Peyer's patch (tissue), 4 donors: ENCODE results near the gene ABL2. TPM values are rescaled to one million over a fixed set of nuclear protein-coding genes. Genes with fewer than 3 reads are reported as not detected.

Experiments
- DNase-seq, 3 donors: peaks; one replicate each; pipeline ENCODE4 v3.0.0-alpha.2; 2017 to 2019
- H3K27ac ChIP-seq, 4 donors: fragments of 200-600 bp; sonication (generic); one replicate each; pipeline ENCODE4 v1.5.1; 2016 to 2019
- H3K27me3 ChIP-seq, 2 donors: fragments of 200-600 bp; sonication (generic); one replicate each; pipeline ENCODE4 v1.5.1; 2019
- H3K36me3 ChIP-seq, 3 donors: fragments of 200-600 bp; sonication (generic); one replicate each; pipeline ENCODE4 v1.5.1; 2016 to 2019
- H3K4me1 ChIP-seq, 4 donors: fragments of 200-600 bp; sonication (generic); one replicate each; pipeline ENCODE4 v1.5.1; 2016 to 2019
- H3K4me3 ChIP-seq, 4 donors: fragments of 200-600 bp; sonication (generic); 1 replicate in 3 of 4; 2 replicates in 1 of 4; pipeline ENCODE4 v1.5.1; 2016 to 2019; ENCODE audit warnings: mild to moderate bottlenecking in 1 of 4
- H3K9me3 ChIP-seq, 4 donors: fragments of 200-600 bp; sonication (generic); one replicate each; pipeline ENCODE4 v1.5.1; 2016 to 2019; ENCODE audit warnings: mild to moderate bottlenecking in 1 of 4
- CTCF ChIP-seq, 6 experiments: fragments of 450-650 bp in 4 of 6; fragments of 200-600 bp in 2 of 6; sonication (generic) in 1 of 6; IDR thresholded peaks; one replicate each; pipeline ENCODE4 v1.5.1; 2017 to 2019; ENCODE audit warnings: antibody characterized with exemption in 6 of 6, mild to moderate bottlenecking in 3 of 6, moderate library complexity in 1 of 6
- POLR2A ChIP-seq, 2 donors: fragments of 450-650 bp; IDR thresholded peaks; one replicate each; pipeline ENCODE4 v1.5.1; 2017; ENCODE audit warnings: antibody characterized with exemption in 2 of 2, mild to moderate bottlenecking in 2 of 2, moderate library complexity in 2 of 2
- total RNA-seq, 4 donors: library from RNA; depleted of rRNA; stranded (reverse); fragments of >200 nt; gene quantifications; one replicate each; pipeline ENCODE4 v1.1.0, GENCODE V29; 2016

The ABL2 gene
- total RNA-seq, 4 donors from 2014 or later: 9.6 to 25.6 (median 12.1) TPM

- no peaks in the 10 kb centered on the region for H3K27me3 ChIP-seq
- DNase-seq: no peak
- H3K4me3 ChIP-seq: no peak overlapping the region
- H3K27ac ChIP-seq: no peak overlapping the region
- TF ChIP-seq POLR2A (IDR thresholded peaks at IDR 0.05): no peak
- TF ChIP-seq CTCF (IDR thresholded peaks at IDR 0.05): no peak
- no peaks in the 10 kb centered on the region for H3K9me3 ChIP-seq
- peaks cover 0 to 18% (median 5%) of the 10 kb centered on the region in 4 donors for H3K4me1 ChIP-seq
- peaks cover 0 to 79% (median 0%) of the 10 kb centered on the region in 3 donors for H3K36me3 ChIP-seq
These were observed 139.0 kb downstream of the ABL2 start for GRCh38 chr1:179090522-179090921.

GRCh38 chr1:179089827-179090482 is 139.5 kb downstream of the ABL2 start:
- Histone ChIP-seq H3K27ac (peak overlapping the region in 1 of 4 donors; percentile 57), H3K27me3 (no peaks in the 10 kb centered on the region), H3K36me3 (peaks cover 0 to 75% (median 0%) of the 10 kb centered on the region in 3 donors), H3K4me3 (no peak overlapping the region), H3K4me1 (peaks cover 0 to 18% (median 5%) of the 10 kb centered on the region in 4 donors), H3K9me3 (no peaks in the 10 kb centered on the region)
- no peak for DNase-seq
- TF ChIP-seq CTCF (IDR thresholded peaks at IDR 0.05) (no peak), POLR2A (IDR thresholded peaks at IDR 0.05) (no peak)

GRCh38 chr1:179087665-179088064 is 141.8 kb downstream of the ABL2 start:
- TF ChIP-seq POLR2A (IDR thresholded peaks at IDR 0.05): no peak
- no peak for TF ChIP-seq CTCF (IDR thresholded peaks at IDR 0.05)
- Histone ChIP-seq H3K36me3 (peaks cover 0 to 53% (median 0%) of the 10 kb centered on the region in 3 donors), H3K4me1 (peaks cover 0 to 23% (median 18%) of the 10 kb centered on the region in 4 donors), H3K27me3 (no peaks in the 10 kb centered on the region), H3K9me3 (no peaks in the 10 kb centered on the region), H3K27ac (peak overlapping the region in 1 of 4 donors; percentile 57), H3K4me3 (no peak overlapping the region)
- DNase-seq: peak in 2 of 3 donors; percentile 42 to 60

- no peaks in the 10 kb centered on the region for H3K27me3 ChIP-seq
- H3K4me1 ChIP-seq: peaks cover 0 to 27% (median 23%) of the 10 kb centered on the region in 4 donors
- peak overlapping the region in 2 of 4 donors; percentile 78 to 89 for H3K4me3 ChIP-seq
- peaks cover 0 to 21% (median 0%) of the 10 kb centered on the region in 3 donors for H3K36me3 ChIP-seq
- TF ChIP-seq POLR2A (IDR thresholded peaks at IDR 0.05) (no peak), CTCF (IDR thresholded peaks at IDR 0.05) (no peak)
- H3K27ac ChIP-seq: peak overlapping the region; percentile 38 to 99 (median 87)
- DNase-seq: peak in 2 of 3 donors; percentile 38 to 73
- H3K9me3 ChIP-seq: no peaks in the 10 kb centered on the region
These were observed 145.9 kb downstream of the ABL2 start for GRCh38 chr1:179083533-179083932.

GRCh38 chr1:179082999-179083335 is 146.5 kb downstream of the ABL2 start:
- Histone ChIP-seq H3K9me3 (no peaks in the 10 kb centered on the region), H3K27me3 (no peaks in the 10 kb centered on the region), H3K36me3 (peaks cover 0 to 16% (median 0%) of the 10 kb centered on the region in 3 donors), H3K27ac (peak overlapping the region; percentile 80 to 99 (median 87)), H3K4me1 (peaks cover 0 to 26% (median 20%) of the 10 kb centered on the region in 4 donors), H3K4me3 (peak overlapping the region; percentile 58 to 89 (median 82))
- peak in 1 of 3 donors; percentile 49 for DNase-seq
- TF ChIP-seq POLR2A (IDR thresholded peaks at IDR 0.05) (no peak), CTCF (IDR thresholded peaks at IDR 0.05) (no peak)
